GM21737 (cell line): ENCODE data around the gene PCNX2.

ENCODE experiments used
- ATAC-seq: cut with Tn5 transposase; IDR thresholded peaks from one replicate; pipeline ENCODE4 v1.9.1; 2021; ENCODE audit warnings: mild to moderate bottlenecking, moderate library complexity; ENCODE audit not compliant: unreplicated experiment

PCNX2 gene

GRCh38 chr1:232968391-232968790 is 327.1 kb downstream of the PCNX2 start:
- no peak for ATAC-seq

- no peak for ATAC-seq
Measured at GRCh38 chr1:232966663-232967062, 328.9 kb downstream of the PCNX2 start.

- no peak for ATAC-seq
Measured at GRCh38 chr1:232965912-232966217, 329.7 kb downstream of the PCNX2 start.

GRCh38 chr1:232965124-232965911 is 330.2 kb downstream of the PCNX2 start:
- no peak for ATAC-seq

GRCh38 chr1:232964601-232965000 is 330.9 kb downstream of the PCNX2 start:
- no peak for ATAC-seq

GRCh38 chr1:232962761-232963745 is 332.5 kb downstream of the PCNX2 start:
- no peak for ATAC-seq

GRCh38 chr1:232958067-232958466 is 337.5 kb downstream of the PCNX2 start:
- ATAC-seq, result no peak

GRCh38 chr1:232956081-232956480 is 339.4 kb downstream of the PCNX2 start:
- ATAC-seq, result no peak

GRCh38 chr1:232954594-232955365 is 340.7 kb downstream of the PCNX2 start:
- ATAC-seq, result no peak

GRCh38 chr1:232952514-232953499 is 342.7 kb downstream of the PCNX2 start:
- ATAC-seq, result no peak

GRCh38 chr1:232951605-232952004 is 343.9 kb downstream of the PCNX2 start:
- ATAC-seq, result no peak

- no peak for ATAC-seq
Measured at GRCh38 chr1:232951180-232951579, 344.3 kb downstream of the PCNX2 start.

GRCh38 chr1:232950197-232951176 is 345.0 kb downstream of the PCNX2 start, which contains the start of gene NTPCR:
NTPCR (plus strand) TSS chr1:232950611; CDS start chr1:232950711, 100 bp downstream.
- peak; percentile 90 for ATAC-seq

- no peak for ATAC-seq
Measured at GRCh38 chr1:232949636-232950196, 345.8 kb downstream of the PCNX2 start.

- ATAC-seq, result no peak
Measured at GRCh38 chr1:232944347-232944746, 351.2 kb downstream of the PCNX2 start.

- no peak for ATAC-seq
Measured at GRCh38 chr1:232943679-232944252, 351.8 kb downstream of the PCNX2 start.

GRCh38 chr1:232942413-232943294 is 352.9 kb downstream of the PCNX2 start:
- ATAC-seq, result no peak
